NCI-H446 treated with DMSO at 0.1 percent for 48 hours (cell line): ENCODE data around the gene STK11IP.

Source experiments
- DNase-seq: peaks from one replicate; lab custom pipeline; 2025; lab: John Stamatoyannopoulos, UW

Gene STK11IP

GRCh38 chr2:219563271-219563928 is 34.3 kb upstream of the STK11IP start:
- DNase-seq, result no peak

GRCh38 chr2:219565130-219566080 is 32.3 kb upstream of the STK11IP start:
- no peak for DNase-seq

GRCh38 chr2:219566640-219567039 is 31.0 kb upstream of the STK11IP start:
- DNase-seq, result no peak

- no peak for DNase-seq
These were observed 30.5 kb upstream of the STK11IP start for GRCh38 chr2:219567131-219567530.

GRCh38 chr2:219567791-219568361 is 29.8 kb upstream of the STK11IP start:
- DNase-seq, result no peak

- no peak for DNase-seq
These were observed 28.6 kb upstream of the STK11IP start for GRCh38 chr2:219569041-219569440.

- no peak for DNase-seq
These were observed 28.0 kb upstream of the STK11IP start for GRCh38 chr2:219569635-219570034.

- DNase-seq, result no peak
These were observed 27.3 kb upstream of the STK11IP start for GRCh38 chr2:219570194-219570923.

GRCh38 chr2:219570924-219571310 is 26.7 kb upstream of the STK11IP start:
- no peak for DNase-seq

- DNase-seq, result peak; percentile 9
These were observed 26.1 kb upstream of the STK11IP start, which contains the start of gene OBSL1 for GRCh38 chr2:219571311-219572236. OBSL1 (minus strand) TSS chr2:219571539; CDS start chr2:219571232, 307 bp downstream.

- DNase-seq, result no peak
These were observed 25.2 kb upstream of the STK11IP start, which contains the start of gene INHA for GRCh38 chr2:219572237-219573001. INHA (plus strand) TSS chr2:219572310; CDS start chr2:219572375, 65 bp downstream.

GRCh38 chr2:219573166-219573565 is 24.5 kb upstream of the STK11IP start:
- DNase-seq, result peak; percentile 82

- no peak for DNase-seq
These were observed 23.0 kb upstream of the STK11IP start for GRCh38 chr2:219574484-219575311.

- no peak for DNase-seq
These were observed 21.8 kb upstream of the STK11IP start for GRCh38 chr2:219575566-219576504.

- DNase-seq, result no peak
These were observed 20.9 kb upstream of the STK11IP start for GRCh38 chr2:219576505-219577388.

- no peak for DNase-seq
These were observed 18.6 kb upstream of the STK11IP start for GRCh38 chr2:219578811-219579613.
